HCT116 (cell line): ENCODE measurements around the gene CROT. TPM values are rescaled to one million over a fixed set of nuclear protein-coding genes. Genes with fewer than 3 reads are reported as not detected.

ENCODE experiments used
- ATAC-seq: fragments of 200-7000 bp; cut with Tn5 transposase; 2 replicates; pipeline ENCODE4 v1.9.1; 2020; ENCODE audit warnings: mild to moderate bottlenecking, moderate library complexity
- BruUV-seq: library from RNA; stranded (reverse); fragments of 400-500 nt; replicated peaks from 2 replicates; lab custom pipeline; 2021; lab: Mats Ljungman, UMichigan
- CTCF ChIA-PET: fragments of 300-600 bp; sonication (Branson Sonifier 250); formaldehyde crosslinking; loops from one replicate; lab custom pipeline; 2021; ENCODE audit warnings: antibody characterized with exemption; lab: Charles Lee
- POLR2A ChIA-PET: fragments of 300-600, 350-600 bp; sonication (Branson Sonifier 250); formaldehyde crosslinking; loops from one replicate; lab custom pipeline; 2021; ENCODE audit warnings: antibody characterized with exemption; lab: Charles Lee
- RAD21 ChIA-PET, 2 experiments: fragments of 300-600 bp; sonication (Branson Sonifier 250); formaldehyde crosslinking; loops; one replicate each; lab custom pipeline; 2023; ENCODE audit warnings: low total read pairs in 2 of 2; ENCODE audit not compliant: uncharacterized antibody in 2 of 2, unreplicated experiment in 2 of 2, low non-redundant PET in 1 of 2; lab: Charles Lee
- DNase-seq: peaks from one replicate; pipeline ENCODE4 v3.0.0-alpha.2; 2010; ENCODE audit warnings: low read depth, low spot score
- H2AFZ ChIP-seq: fragments of 200-600 bp; shearing (Covaris generic), sonication (generic); 2 replicates; pipeline ENCODE4 v1.6.1; 2017; ENCODE audit warnings: low read depth, mixed run types, mixed read lengths, antibody characterized with exemption, low read length; ENCODE audit not compliant: poor library complexity, severe bottlenecking
- H3K27ac ChIP-seq: 2 replicates; pipeline ENCODE4 v1.5.1; 2012; ENCODE audit warnings: low read depth, low read length
- H3K27me3 ChIP-seq: fragments of 200-600 bp; sonication (generic); 2 replicates; pipeline ENCODE4 v1.6.1; 2016; ENCODE audit warnings: mixed run types, low read length, mixed read lengths; ENCODE audit not compliant: insufficient read depth
- H3K36me3 ChIP-seq, 2 experiments: fragments of 200-500 bp in 1 of 2; fragments of 200-600 bp in 1 of 2; sonication (Bioruptor generic) in 1 of 2; sonication (generic) in 1 of 2; 2 replicates each; pipeline versions ENCODE4 v1.5.1 to v1.6.1; 2014 to 2016; ENCODE audit warnings: low read length in 2 of 2, inconsistent platforms in 1 of 2, mixed read lengths in 1 of 2, mixed run types in 1 of 2; ENCODE audit not compliant: insufficient read depth in 2 of 2, control insufficient read depth in 1 of 2
- H3K4me1 ChIP-seq, 2 experiments: fragments of 200-600 bp in 1 of 2; sonication (generic) in 1 of 2; 2 replicates each; pipeline versions ENCODE4 v1.5.1 to v1.6.1; 2012 to 2017; ENCODE audit warnings: low read length in 2 of 2, inconsistent platforms in 1 of 2, mild to moderate bottlenecking in 1 of 2, mixed read lengths in 1 of 2, mixed run types in 1 of 2, moderate library complexity in 1 of 2; ENCODE audit not compliant: insufficient read depth in 2 of 2, control insufficient read depth in 1 of 2
- H3K4me2 ChIP-seq: fragments of 200-600 bp; sonication (generic); 2 replicates; pipeline ENCODE4 v1.6.1; 2017; ENCODE audit warnings: mixed run types, low read length, mixed read lengths
- H3K4me3 ChIP-seq, 2 experiments: fragments of 200-600 bp in 1 of 2; sonication (generic) in 1 of 2; replicated peaks in 1 of 2; 2 replicates each; pipeline ENCODE4 v1.5.1; 2011 to 2016; ENCODE audit warnings: low read length in 2 of 2, control low read depth in 1 of 2, low read depth in 1 of 2, mild to moderate bottlenecking in 1 of 2, mixed read lengths in 1 of 2, mixed run types in 1 of 2
- H3K79me2 ChIP-seq: fragments of 200-600 bp; sonication (generic); 2 replicates; pipeline ENCODE4 v1.6.1; 2017; ENCODE audit warnings: mild to moderate bottlenecking, mixed run types, low read length, moderate library complexity, mixed read lengths; ENCODE audit not compliant: insufficient read depth
- H3K9ac ChIP-seq: fragments of 200-600 bp; sonication (generic); 2 replicates; pipeline ENCODE4 v1.6.1; 2016; ENCODE audit warnings: low read length, mixed read lengths
- H3K9me2 ChIP-seq: fragments of 200-600 bp; sonication (generic), shearing (Covaris generic); 2 replicates; pipeline ENCODE4 v1.6.1; 2017; ENCODE audit warnings: mixed run types, mild to moderate bottlenecking, moderate library complexity; ENCODE audit not compliant: insufficient read depth
- H3K9me3 ChIP-seq, 2 experiments: fragments of 200-500 bp in 1 of 2; fragments of 200-600 bp in 1 of 2; sonication (Bioruptor generic) in 1 of 2; sonication (generic) in 1 of 2; 2 replicates each; pipeline ENCODE4 v1.6.1; 2014 to 2017; ENCODE audit warnings: low read length in 2 of 2, mixed read lengths in 2 of 2, inconsistent platforms in 1 of 2, low read depth in 1 of 2, mild to moderate bottlenecking in 1 of 2, mixed run types in 1 of 2, moderate library complexity in 1 of 2; ENCODE audit not compliant: control insufficient read depth in 1 of 2, insufficient read depth in 1 of 2
- H4K20me1 ChIP-seq: fragments of 200-600 bp; sonication (generic), shearing (Covaris generic); 2 replicates; pipeline ENCODE4 v1.6.1; 2017; ENCODE audit warnings: mixed run types, mild to moderate bottlenecking, moderate library complexity; ENCODE audit not compliant: insufficient read depth
- ATF3 ChIP-seq: IDR thresholded peaks from 2 replicates; pipeline ENCODE4 v1.6.1; 2012
- CBX3 ChIP-seq: IDR thresholded peaks from 2 replicates; pipeline ENCODE4 v1.6.1; 2012; ENCODE audit warnings: low read depth
- CEBPB ChIP-seq: IDR thresholded peaks from 2 replicates; pipeline ENCODE4 v1.6.1; 2012; ENCODE audit warnings: low read depth
- CTCF ChIP-seq, 3 experiments: fragments of 200-600 bp in 1 of 3; sonication (generic) in 1 of 3; IDR thresholded peaks in 2 of 3; conservative IDR thresholded peaks in 1 of 3; 2 replicates each; pipeline ENCODE4 v1.5.1; 2012 to 2017; ENCODE audit warnings: low read depth in 2 of 3, low read length in 2 of 3, antibody characterized with exemption in 1 of 3, borderline replicate concordance in 1 of 3, control low read depth in 1 of 3, mild to moderate bottlenecking in 1 of 3, mixed read lengths in 1 of 3, mixed run types in 1 of 3, moderate library complexity in 1 of 3; ENCODE audit not compliant: insufficient read depth in 1 of 3
- EGR1 ChIP-seq: IDR thresholded peaks from 2 replicates; pipeline ENCODE4 v1.6.1; 2012; ENCODE audit warnings: low read depth
- EZH2phosphoT487 ChIP-seq: fragments of 200-600 bp; IDR thresholded peaks from 2 replicates; pipeline ENCODE4 v1.6.1; 2018; ENCODE audit warnings: antibody characterized with exemption, borderline replicate concordance
- FOSL1 ChIP-seq: IDR thresholded peaks from 2 replicates; pipeline ENCODE4 v1.6.1; 2012; ENCODE audit warnings: low read depth
- MAX ChIP-seq: IDR thresholded peaks from 2 replicates; pipeline ENCODE4 v1.6.1; 2012
- REST ChIP-seq: IDR thresholded peaks from 2 replicates; pipeline ENCODE4 v1.6.1; 2012; ENCODE audit warnings: low read depth
- SRF ChIP-seq: IDR thresholded peaks from 2 replicates; pipeline ENCODE4 v1.6.1; 2012; ENCODE audit warnings: low read depth
- TCF7L2 ChIP-seq: IDR thresholded peaks from 2 replicates; pipeline ENCODE4 v1.7.0; 2011; ENCODE audit warnings: borderline replicate concordance, inconsistent platforms; ENCODE audit not compliant: insufficient read depth, insufficient read length; ENCODE audit errors: extremely low read depth
- YY1 ChIP-seq: IDR thresholded peaks from 2 replicates; pipeline ENCODE4 v1.6.1; 2011; ENCODE audit warnings: low read length, low read depth, moderate library complexity, mild to moderate bottlenecking; ENCODE audit not compliant: insufficient replicate concordance; ENCODE audit errors: extremely low read depth
- ZFX ChIP-seq: fragments of 450-650 bp; IDR thresholded peaks from 2 replicates; pipeline ENCODE4 v1.6.1; 2017
- intact Hi-C: fragments of 100-400 bp; cut with micrococcal nuclease; formaldehyde crosslinking; loops from 2 replicates; pipeline ENCODE4 v1.10.0; 2022
- total RNA-seq: library from RNA; stranded (reverse); gene quantifications from one replicate; pipeline ENCODE4 v1.2.1, GENCODE V29; 2021; ENCODE audit not compliant: unreplicated experiment

CROT gene
- total RNA-seq, 1 experiment from 2014 or later = 0.07 TPM

- POLR2A ChIA-PET = no interaction called here
- no peak overlapping the region for H3K4me3 ChIP-seq
Measured at GRCh38 chr7:87331687-87332252, 13.7 kb upstream of the CROT start.

More at GRCh38 chr7:87331687-87332252, 13.7 kb upstream of the CROT start:
- CTCF ChIA-PET = no interaction called here
- Histone ChIP-seq H3K9me2 (no peaks in the 10 kb centered on the region), H3K27ac (no peak overlapping the region), H3K79me2 (no peaks in the 10 kb centered on the region), H3K9ac (no peak overlapping the region), H3K27me3 (no peaks in the 10 kb centered on the region), H3K4me1 (no peaks in the 10 kb centered on the region), H3K4me2 (no peak overlapping the region), H3K9me3 (peaks cover 18 to 26% of the 10 kb centered on the region in 2 experiments; a peak in 2 of 4 replicates), H3K36me3 (no peaks in the 10 kb centered on the region), H4K20me1 (no peaks in the 10 kb centered on the region), H2AFZ (no peak overlapping the region)
- DNase-seq (no peak), ATAC-seq (no peak)
- intact Hi-C loops = no loop called here
- RAD21 ChIA-PET = no interaction called here
- no peak for TF ChIP-seq TCF7L2
- TF ChIP-seq MAX = no peak
- no peak for TF ChIP-seq FOSL1
- no peak for TF ChIP-seq SRF
- no peak for TF ChIP-seq ZFX
- TF ChIP-seq REST = no peak
- no peak for TF ChIP-seq CTCF (IDR thresholded peaks at IDR 0.05 in 2 of 3, conservative IDR thresholded peaks at IDR 0.05 in 1 of 3; ENCODE audit: borderline replicate concordance in 1 of 3, insufficient read depth in 1 of 3, low read depth in 2 of 3, low read length in 2 of 3)
- no peak for TF ChIP-seq EGR1
- no peak for TF ChIP-seq EZH2phosphoT487
- no peak for TF ChIP-seq ATF3
- TF ChIP-seq YY1 = no peak
- TF ChIP-seq CEBPB = no peak
- TF ChIP-seq CBX3 = no peak
- no TSS peak for BruUV-seq
